ENCODE measurements around the gene CDK19. TPM values are rescaled to one million over a fixed set of nuclear protein-coding genes. Genes with fewer than 3 reads are reported as not detected.

Gene CDK19
- total and polyA plus RNA-seq, 9 of the 15 experiments (the other 6 are each of a cell fraction or from before 2014, with no cell fraction given), result 3.8 to 15.2 (median 7.4) TPM

- no peaks in the 10 kb centered on the region for H3K79me2 ChIP-seq (ENCODE audit: control insufficient read depth, insufficient read depth, low read length)
- no peaks in the 10 kb centered on the region for H4K20me1 ChIP-seq (replicated peaks; ENCODE audit: control insufficient read depth, insufficient read depth, low read length)
- no peak for FAIRE-seq
- intact Hi-C loops (cut with micrococcal nuclease), result no loop called here
- H3K4me1 ChIP-seq (replicated peaks in 1 of 2; ENCODE audit: control insufficient read depth in 2 of 2, insufficient read depth in 2 of 2, low read length in 2 of 2), result no peaks in the 10 kb centered on the region
- no peak overlapping the region for H3K9ac ChIP-seq (ENCODE audit: insufficient read depth in 1 of 2, low read depth in 2 of 2, low read length in 2 of 2)
- H2AFZ ChIP-seq (ENCODE audit: low read depth, low read length), result no peak overlapping the region
- no peak overlapping the region for H3K4me2 ChIP-seq (ENCODE audit: insufficient read depth, low read length)
- no peak for ATAC-seq
- in situ Hi-C loops (cut with MboI), result no loop called here
- WGBS (ENCODE audit: insufficient coverage, low coverage, missing lambda C conversion rate), result 18% methylated on average over 4 of the region's 4 CpGs
- no peak overlapping the region for H3K4me3 ChIP-seq
- no peak for TF ChIP-seq E2F4 (CRISPR knock-in tag; IDR thresholded peaks at IDR 0.05; ENCODE audit: low read depth)
- H3K27ac ChIP-seq (ENCODE audit: extremely low read depth, low read depth, low read length), result no peak overlapping the region
- ChIA-PET POLR2A (interaction anchor here (1.1 kb wide), 1 partner anchor 143 kb away, joined by 4 read pairs; the partner anchor contains the start of gene AMD1), CTCF (ENCODE audit: low intra/inter-chr PET ratio) (interaction anchor here (1.0 kb wide), 1 partner anchor 197 kb away, joined by 3 read pairs; no protein-coding TSS in a partner anchor)
- H3K27me3 ChIP-seq (ENCODE audit: control insufficient read depth in 2 of 2, insufficient read depth in 2 of 2, low read length in 2 of 2), result no peaks in the 10 kb centered on the region
- H3K9me1 ChIP-seq (ENCODE audit: control insufficient read depth, insufficient read depth, low read length), result no peaks in the 10 kb centered on the region
- DNase-seq (ENCODE audit: extremely low read depth in 1 of 4, low spot score in 3 of 4), result no peak
- BruUV-seq (replicated peaks), result no TSS peak
- H3K36me3 ChIP-seq (ENCODE audit: control insufficient read depth, insufficient read depth, low read length), result no peaks in the 10 kb centered on the region
- H3K9me3 ChIP-seq (replicated peaks; ENCODE audit: control insufficient read depth, insufficient read depth, low read depth, low read length), result no peaks in the 10 kb centered on the region
Observed at GRCh38 chr6:110731196-110731595, 84.1 kb downstream of the CDK19 start.

- Histone ChIP-seq H3K36me3 (ENCODE audit: control insufficient read depth, insufficient read depth, low read length) (no peaks in the 10 kb centered on the region), H3K4me1 (replicated peaks in 1 of 2; ENCODE audit: control insufficient read depth in 2 of 2, insufficient read depth in 2 of 2, low read length in 2 of 2) (no peaks in the 10 kb centered on the region), H3K9ac (ENCODE audit: insufficient read depth in 1 of 2, low read depth in 2 of 2, low read length in 2 of 2) (no peak overlapping the region), H3K27me3 (ENCODE audit: control insufficient read depth in 2 of 2, insufficient read depth in 2 of 2, low read length in 2 of 2) (no peaks in the 10 kb centered on the region), H3K4me3 (no peak overlapping the region), H2AFZ (ENCODE audit: low read depth, low read length) (no peak overlapping the region), H4K20me1 (replicated peaks; ENCODE audit: control insufficient read depth, insufficient read depth, low read length) (no peaks in the 10 kb centered on the region), H3K4me2 (ENCODE audit: insufficient read depth, low read length) (no peak overlapping the region), H3K9me3 (replicated peaks; ENCODE audit: control insufficient read depth, insufficient read depth, low read depth, low read length) (no peaks in the 10 kb centered on the region), H3K79me2 (ENCODE audit: control insufficient read depth, insufficient read depth, low read length) (no peaks in the 10 kb centered on the region), H3K27ac (ENCODE audit: extremely low read depth, low read depth, low read length) (no peak overlapping the region), H3K9me1 (ENCODE audit: control insufficient read depth, insufficient read depth, low read length) (no peaks in the 10 kb centered on the region)
- no TSS peak for BruUV-seq (replicated peaks)
- intact Hi-C loops (cut with micrococcal nuclease) (no loop called here), in situ Hi-C loops (cut with MboI) (no loop called here)
- ChIA-PET CTCF (ENCODE audit: low intra/inter-chr PET ratio) (no interaction called here), POLR2A (interaction anchor here (1.2 kb wide), 1 partner anchor 146 kb away, joined by 4 read pairs; the partner anchor contains the start of gene AMD1)
- DNase-seq (ENCODE audit: extremely low read depth in 1 of 4, low spot score in 3 of 4) (no peak), ATAC-seq (no peak), FAIRE-seq (no peak)
- WGBS (ENCODE audit: insufficient coverage, low coverage, missing lambda C conversion rate), result 31% methylated on average over 1 of the region's 1 CpG
- TF ChIP-seq IRF1 (CRISPR knock-in tag; IDR thresholded peaks at IDR 0.05; ENCODE audit: borderline replicate concordance) (no peak), NFE2 (IDR thresholded peaks at IDR 0.05; ENCODE audit: low read depth) (0 out of 2 replicates have a peak, but pooled peaks have one; percentile 12)
Observed at GRCh38 chr6:110728501-110728900, 86.8 kb downstream of the CDK19 start.

Data from K562 (cell line).